ENCODE measurements around the gene MRPL39.

The MRPL39 gene

GRCh38 chr21:25640943-25641292 lies 33.6 kb upstream of the MRPL39 start:
- H3K4me3 ChIP-seq (replicated peaks in 1 of 2; ENCODE audit: low read depth in 2 of 2, low read length in 2 of 2), result no peak overlapping the region
- no peak for DNase-seq (ENCODE audit: low read depth in 2 of 2)
- no peak for TF ChIP-seq CTCF (IDR thresholded peaks at IDR 0.05; ENCODE audit: low read depth, low read length)

- DNase-seq (ENCODE audit: low read depth in 2 of 2), result no peak
- peak overlapping the region in 1 of 2 donors; percentile 58 for H3K4me3 ChIP-seq (replicated peaks in 1 of 2; ENCODE audit: low read depth in 2 of 2, low read length in 2 of 2)
- TF ChIP-seq CTCF (IDR thresholded peaks at IDR 0.05; ENCODE audit: low read depth, low read length), result no peak
Measured at GRCh38 chr21:25640202-25640942, 33.1 kb upstream of the MRPL39 start.

- peak in 1 of 2 donors; percentile 12 for DNase-seq (ENCODE audit: low read depth in 2 of 2)
- peak overlapping the region; percentile 49 to 58 for H3K4me3 ChIP-seq (replicated peaks in 1 of 2; ENCODE audit: low read depth in 2 of 2, low read length in 2 of 2)
Measured at GRCh38 chr21:25639551-25640201, 32.4 kb upstream of the MRPL39 start.

GRCh38 chr21:25638660-25639550 lies 31.6 kb upstream of the MRPL39 start, which contains the start of gene JAM2:
Gene JAM2 (plus strand): TSS chr21:25639258. CDS start chr21:25639822, 564 bp downstream.
- no peak for TF ChIP-seq CTCF (IDR thresholded peaks at IDR 0.05; ENCODE audit: low read depth, low read length)
- DNase-seq (ENCODE audit: low read depth in 2 of 2), result peak; percentile 15 to 42
- H3K4me3 ChIP-seq (replicated peaks in 1 of 2; ENCODE audit: low read depth in 2 of 2, low read length in 2 of 2), result peak within 1 kb of the TSS; percentile 49 to 58

More at GRCh38 chr21:25639551-25640201, 32.4 kb upstream of the MRPL39 start:
- peak; percentile 16 for TF ChIP-seq CTCF (IDR thresholded peaks at IDR 0.05; ENCODE audit: low read depth, low read length)

- no peak for TF ChIP-seq CTCF (IDR thresholded peaks at IDR 0.05; ENCODE audit: low read depth, low read length)
- no peak overlapping the region for H3K4me3 ChIP-seq (replicated peaks in 1 of 2; ENCODE audit: low read depth in 2 of 2, low read length in 2 of 2)
- no peak for DNase-seq (ENCODE audit: low read depth in 2 of 2)
Measured at GRCh38 chr21:25637851-25638659, 30.8 kb upstream of the MRPL39 start.

GRCh38 chr21:25636727-25637126 lies 29.4 kb upstream of the MRPL39 start:
- DNase-seq (ENCODE audit: low read depth in 2 of 2), result peak in 1 of 2 donors; percentile 18
- TF ChIP-seq CTCF (IDR thresholded peaks at IDR 0.05; ENCODE audit: low read depth, low read length), result no peak
- no peak overlapping the region for H3K4me3 ChIP-seq (replicated peaks in 1 of 2; ENCODE audit: low read depth in 2 of 2, low read length in 2 of 2)

All from cardiac fibroblast (primary cell).